GM23338 (cell line): ENCODE data around the gene SCN7A.

ENCODE experiments used
- CREB1 ChIP-seq: fragments of 250-450 bp; sonication (Bioruptor Pico); IDR thresholded peaks from 2 replicates; pipeline ENCODE4 v1.5.0; 2020; ENCODE audit warnings: low read depth, mild to moderate bottlenecking, moderate library complexity
- CTCF ChIP-seq, 2 experiments: fragments of 200-600 bp in 1 of 2; sonication (generic) in 1 of 2; conservative IDR thresholded peaks; 2 replicates each; pipeline versions ENCODE4 v1.5.1 to v1.6.1; 2016 to 2017; ENCODE audit warnings: antibody characterized with exemption in 2 of 2, low read depth in 2 of 2, mild to moderate bottlenecking in 2 of 2, moderate library complexity in 1 of 2
- ETS1 ChIP-seq: IDR thresholded peaks from 2 replicates; pipeline ENCODE4 v1.6.1; 2016; ENCODE audit warnings: antibody characterized with exemption
- EZH2 ChIP-seq: fragments of 200-600 bp; sonication (generic); IDR thresholded peaks from one replicate; pipeline ENCODE4 v1.8.0; 2017; ENCODE audit warnings: antibody characterized with exemption, mild to moderate bottlenecking, low read depth; ENCODE audit not compliant: unreplicated experiment
- EZH2phosphoT487 ChIP-seq: fragments of 200-600 bp; sonication (generic); IDR thresholded peaks from one replicate; pipeline ENCODE4 v1.8.1; 2018; ENCODE audit warnings: antibody characterized with exemption; ENCODE audit not compliant: unreplicated experiment
- JUNB ChIP-seq: IDR thresholded peaks from one replicate; pipeline ENCODE4 v1.6.1; 2016; ENCODE audit warnings: antibody characterized with exemption; ENCODE audit not compliant: unreplicated experiment
- POLR2AphosphoS5 ChIP-seq: IDR thresholded peaks from 2 replicates; pipeline ENCODE4 v1.6.1; 2016; ENCODE audit warnings: antibody characterized with exemption, low read depth
- ZNF114 ChIP-seq: fragments of 250-450 bp; sonication (Bioruptor Pico); IDR thresholded peaks from 2 replicates; pipeline ENCODE4 v1.5.0; 2020; ENCODE audit warnings: mild to moderate bottlenecking, moderate library complexity
- TF ChIP-seq, protein P1 (sequence below): IDR thresholded peaks from one replicate; pipeline ENCODE4 v1.6.1; 2018; ENCODE audit warnings: antibody characterized with exemption; ENCODE audit not compliant: unreplicated experiment

- TF ChIP-seq EZH2 (no peak), CTCF (conservative IDR thresholded peaks at IDR 0.05; ENCODE audit: low read depth in 2 of 2) (no peak), JUNB (no peak), POLR2AphosphoS5 (no peak), CREB1 (no peak), EZH2phosphoT487 (no peak), ZNF114 (CRISPR knock-in tag) (no peak), ETS1 (no peak)
- TF ChIP-seq, protein P1, sequence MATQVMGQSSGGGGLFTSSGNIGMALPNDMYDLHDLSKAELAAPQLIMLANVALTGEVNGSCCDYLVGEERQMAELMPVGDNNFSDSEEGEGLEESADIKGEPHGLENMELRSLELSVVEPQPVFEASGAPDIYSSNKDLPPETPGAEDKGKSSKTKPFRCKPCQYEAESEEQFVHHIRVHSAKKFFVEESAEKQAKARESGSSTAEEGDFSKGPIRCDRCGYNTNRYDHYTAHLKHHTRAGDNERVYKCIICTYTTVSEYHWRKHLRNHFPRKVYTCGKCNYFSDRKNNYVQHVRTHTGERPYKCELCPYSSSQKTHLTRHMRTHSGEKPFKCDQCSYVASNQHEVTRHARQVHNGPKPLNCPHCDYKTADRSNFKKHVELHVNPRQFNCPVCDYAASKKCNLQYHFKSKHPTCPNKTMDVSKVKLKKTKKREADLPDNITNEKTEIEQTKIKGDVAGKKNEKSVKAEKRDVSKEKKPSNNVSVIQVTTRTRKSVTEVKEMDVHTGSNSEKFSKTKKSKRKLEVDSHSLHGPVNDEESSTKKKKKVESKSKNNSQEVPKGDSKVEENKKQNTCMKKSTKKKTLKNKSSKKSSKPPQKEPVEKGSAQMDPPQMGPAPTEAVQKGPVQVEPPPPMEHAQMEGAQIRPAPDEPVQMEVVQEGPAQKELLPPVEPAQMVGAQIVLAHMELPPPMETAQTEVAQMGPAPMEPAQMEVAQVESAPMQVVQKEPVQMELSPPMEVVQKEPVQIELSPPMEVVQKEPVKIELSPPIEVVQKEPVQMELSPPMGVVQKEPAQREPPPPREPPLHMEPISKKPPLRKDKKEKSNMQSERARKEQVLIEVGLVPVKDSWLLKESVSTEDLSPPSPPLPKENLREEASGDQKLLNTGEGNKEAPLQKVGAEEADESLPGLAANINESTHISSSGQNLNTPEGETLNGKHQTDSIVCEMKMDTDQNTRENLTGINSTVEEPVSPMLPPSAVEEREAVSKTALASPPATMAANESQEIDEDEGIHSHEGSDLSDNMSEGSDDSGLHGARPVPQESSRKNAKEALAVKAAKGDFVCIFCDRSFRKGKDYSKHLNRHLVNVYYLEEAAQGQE = no peak
Observed at GRCh38 chr2:166364476-166365161, 129.4 kb downstream of the SCN7A start.
